Measurements from ENCODE around the gene BLM.
"Not testable (repeated sequence)": the region's sequence is repeated elsewhere in the genome, so short reads cannot be mapped to it uniquely, and the experiment has no call there.

Gene BLM

DNA sequence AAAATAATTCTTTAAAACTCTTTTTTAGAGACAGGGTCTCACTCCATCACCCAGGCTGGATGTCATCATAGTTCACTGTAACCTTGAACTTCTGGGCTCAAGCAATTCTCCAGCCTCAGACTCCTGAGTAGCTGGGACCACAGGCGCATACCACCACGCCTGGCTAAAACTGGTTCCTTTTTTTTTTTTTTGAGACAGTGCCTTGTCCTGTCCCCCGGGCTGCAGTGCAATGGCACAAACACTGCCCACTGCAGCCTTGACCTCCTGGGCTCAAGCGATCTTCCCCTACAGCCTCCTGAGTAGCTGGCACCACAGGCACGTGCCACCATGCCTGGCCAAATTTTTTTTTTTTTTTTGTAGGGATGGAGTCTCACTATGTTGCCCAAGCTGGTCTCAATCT is 127.5 kb downstream of the BLM start:
- DNase-seq: no peak

DNA sequence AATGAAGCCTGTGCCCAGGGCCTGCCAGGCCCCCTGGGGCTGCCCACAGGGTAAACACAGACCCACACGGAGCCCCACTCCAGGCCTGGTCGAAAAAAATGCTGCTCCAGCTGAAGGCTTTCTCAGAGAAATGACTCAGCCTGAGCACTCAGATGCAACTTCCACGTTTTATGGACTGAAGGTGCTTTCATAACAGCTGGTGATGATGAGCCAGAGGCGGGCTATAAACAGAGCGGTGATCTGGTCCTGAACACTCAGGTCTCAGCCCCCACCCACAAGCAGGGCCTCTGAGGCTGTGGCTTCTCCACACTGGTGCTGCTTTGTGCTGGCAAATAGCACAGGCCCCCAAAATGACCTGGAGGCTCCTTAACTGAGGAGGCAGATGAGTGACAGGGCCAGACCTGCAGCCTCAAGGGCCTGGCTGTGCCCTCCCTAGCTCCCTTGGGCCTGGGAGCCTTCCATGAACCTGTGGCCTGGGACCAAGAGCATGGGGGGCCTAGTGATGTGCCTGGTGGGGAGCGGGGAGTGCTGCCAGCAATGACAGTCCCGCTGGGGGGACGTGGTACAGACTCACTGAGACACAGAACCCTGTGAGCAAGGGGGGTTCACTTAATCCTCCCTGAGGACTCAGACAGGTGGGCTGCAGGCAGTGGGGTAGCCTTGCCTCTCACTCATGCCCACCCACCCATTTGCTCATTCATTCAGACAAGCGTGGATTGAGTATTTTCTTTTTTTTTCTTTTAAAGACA is 128.2 kb downstream of the BLM start:
- DNase-seq: no peak

DNA sequence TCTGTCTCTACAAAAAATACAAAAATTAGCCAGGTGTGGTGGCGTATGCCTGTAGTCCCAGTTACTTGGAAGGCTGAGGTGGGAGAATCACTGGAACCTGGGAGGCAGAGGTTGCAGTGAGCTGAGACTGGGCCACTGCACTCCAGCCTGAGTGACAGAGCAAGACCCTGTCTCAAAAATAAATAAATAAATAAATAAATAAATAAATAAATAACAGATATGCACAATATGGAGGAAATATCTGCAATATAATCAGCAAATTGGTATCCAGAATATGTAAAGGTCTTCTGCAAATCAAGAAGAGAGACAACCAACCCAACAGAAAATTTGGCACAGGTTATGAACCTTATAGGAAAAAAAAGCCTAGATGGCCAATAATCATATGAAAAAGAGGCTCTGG is 132.3 kb downstream of the BLM start:
- not testable (repeated sequence) for DNase-seq

DNA sequence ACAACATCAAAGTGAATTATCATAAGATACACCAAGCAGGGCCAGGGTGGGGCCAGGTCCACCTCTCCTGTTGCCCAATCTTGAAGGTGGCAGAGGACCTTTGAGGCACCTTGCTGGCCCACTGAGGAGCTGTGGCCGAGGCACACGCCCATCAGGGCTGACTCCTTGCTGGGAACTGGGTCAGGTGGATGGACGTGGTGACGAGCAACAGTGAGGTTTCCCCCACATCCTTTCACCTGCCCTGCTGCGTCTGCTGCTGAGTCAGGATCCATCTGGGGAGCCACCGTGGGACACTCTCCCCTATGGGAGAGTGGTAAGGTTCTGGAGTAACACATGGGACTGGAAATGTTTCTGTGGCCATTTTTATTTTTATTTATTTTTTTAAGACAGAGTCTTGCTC is 134.0 kb downstream of the BLM start:
- no peak for DNase-seq

DNA sequence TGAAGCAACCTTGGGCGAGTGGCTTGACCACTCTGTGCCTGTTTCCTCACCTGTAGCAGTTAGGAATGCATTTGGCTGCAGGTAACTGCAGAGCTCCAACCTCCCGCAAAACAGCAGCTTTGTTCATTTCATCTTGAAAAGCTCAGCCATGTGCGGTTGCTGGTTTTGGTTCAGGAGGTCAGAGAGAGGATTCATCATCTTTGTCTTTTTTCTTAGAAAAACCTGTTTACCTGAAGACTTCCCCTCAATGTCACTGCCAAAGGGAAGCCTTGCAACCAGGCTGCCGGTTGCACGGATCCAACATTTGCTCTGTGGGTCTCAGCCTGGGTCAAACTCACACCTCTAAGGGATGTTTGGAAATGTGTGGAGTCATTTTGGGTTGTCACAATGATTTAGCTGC is 134.8 kb downstream of the BLM start:
- no peak for DNase-seq

DNA sequence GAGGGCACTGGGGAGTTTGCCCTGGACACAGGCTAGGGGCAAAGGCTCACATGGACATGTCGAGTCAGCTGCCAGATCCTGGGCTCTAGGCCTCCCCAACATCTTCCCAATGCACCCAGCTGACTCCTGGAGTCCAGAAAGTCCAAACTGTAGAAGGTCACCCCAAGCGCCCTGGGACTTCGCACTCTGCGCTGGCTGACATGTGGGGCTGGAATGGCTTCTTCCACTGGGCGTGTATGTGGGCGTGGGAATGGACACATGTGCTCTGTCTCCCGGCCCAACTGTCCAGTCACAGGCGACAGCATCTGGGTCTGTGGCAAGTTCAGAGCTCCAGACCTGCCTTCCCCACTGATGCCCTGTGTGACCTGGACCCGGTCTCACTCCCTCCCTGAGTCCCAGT is 138.0 kb downstream of the BLM start:
- DNase-seq: no peak

DNA sequence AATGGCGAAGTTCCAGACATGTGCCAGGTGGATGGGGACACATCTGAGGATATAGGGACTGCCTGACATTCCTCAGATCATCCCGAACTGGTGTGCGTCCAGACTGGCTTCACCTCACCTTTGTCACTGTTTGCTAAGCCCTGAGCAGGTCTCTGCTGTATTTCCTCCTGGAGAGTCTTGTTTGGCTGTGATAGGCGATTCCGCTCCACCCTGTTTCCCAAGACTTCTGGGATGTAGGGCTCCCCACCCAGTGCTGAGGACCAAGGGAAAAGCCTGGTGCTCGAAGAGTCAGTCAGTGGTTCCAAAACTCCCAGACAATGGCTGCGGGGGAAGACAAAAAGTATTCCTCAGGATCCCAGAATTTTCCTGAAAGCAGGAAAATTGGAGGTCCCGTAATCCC is 140.2 kb downstream of the BLM start:
- DNase-seq: no peak

DNA sequence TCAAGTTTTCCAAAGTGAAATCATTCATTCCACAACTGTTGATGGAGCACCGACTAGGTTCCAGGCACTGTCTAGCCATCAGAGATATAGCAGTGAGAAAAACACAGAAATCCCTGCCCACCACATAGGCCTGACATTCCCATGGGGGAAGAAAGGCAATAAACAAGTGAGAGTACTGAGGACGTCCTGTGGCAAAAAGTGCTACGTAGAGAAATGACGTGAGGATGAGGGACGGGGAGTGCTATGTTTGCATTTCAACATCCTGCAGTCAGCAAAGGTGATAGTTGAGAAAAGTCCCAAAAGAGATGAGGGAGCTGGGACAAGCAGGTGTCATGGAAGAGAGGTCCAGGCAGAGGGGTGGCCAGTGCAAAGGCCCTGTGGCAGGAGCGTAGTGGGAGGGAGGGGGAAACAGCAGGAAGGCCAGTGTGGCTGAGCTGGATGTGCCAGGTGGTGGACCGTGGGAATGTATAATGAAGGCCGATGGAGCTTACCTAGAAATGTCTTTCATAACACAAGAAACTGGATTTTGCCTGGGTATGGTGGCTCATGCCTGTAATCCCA is 140.8 kb downstream of the BLM start:
- DNase-seq: no peak

DNA sequence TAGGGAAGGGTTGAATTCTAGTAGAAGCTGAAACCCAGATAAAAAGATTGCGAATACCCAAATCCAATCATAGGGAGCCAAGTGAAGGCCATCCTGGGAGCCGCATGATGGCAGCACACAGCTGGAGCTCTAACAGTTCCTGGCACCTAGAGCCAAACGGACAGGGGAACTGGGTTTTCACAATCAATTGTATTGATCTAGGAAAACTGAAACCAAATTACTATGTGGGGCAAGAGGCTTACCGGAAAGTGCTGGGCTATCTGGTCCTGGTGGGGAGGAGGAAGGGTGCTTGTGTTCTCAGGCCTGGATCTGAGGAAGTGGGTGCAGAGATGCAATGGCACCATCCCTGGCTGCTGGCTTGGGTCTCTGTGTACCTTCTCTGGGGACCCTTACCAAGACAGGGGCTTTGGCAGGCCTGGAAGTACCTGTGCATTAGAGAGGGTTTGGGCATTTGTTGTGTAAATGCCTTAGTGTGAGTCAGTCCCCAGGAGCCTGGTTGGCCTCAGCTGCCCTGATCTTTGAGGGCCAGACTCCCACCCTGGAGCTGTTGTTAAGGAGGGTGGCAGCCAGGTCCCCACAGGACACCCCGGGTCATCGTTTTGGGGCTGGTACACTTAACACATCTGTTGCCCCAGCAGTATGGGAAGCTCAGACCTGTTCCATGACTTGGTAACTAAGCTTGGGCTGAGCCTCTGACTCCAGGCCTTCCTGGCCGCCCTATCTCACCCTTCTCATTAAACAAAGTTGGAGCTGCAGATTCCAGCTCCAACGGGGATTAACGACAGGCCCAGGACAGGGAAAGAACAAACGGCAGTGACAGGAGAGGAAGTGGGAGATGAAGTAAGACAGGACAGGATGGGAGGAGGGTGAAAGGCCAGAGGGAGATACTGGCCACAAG is 142.3 kb downstream of the BLM start:
- DNase-seq: no peak

DNA sequence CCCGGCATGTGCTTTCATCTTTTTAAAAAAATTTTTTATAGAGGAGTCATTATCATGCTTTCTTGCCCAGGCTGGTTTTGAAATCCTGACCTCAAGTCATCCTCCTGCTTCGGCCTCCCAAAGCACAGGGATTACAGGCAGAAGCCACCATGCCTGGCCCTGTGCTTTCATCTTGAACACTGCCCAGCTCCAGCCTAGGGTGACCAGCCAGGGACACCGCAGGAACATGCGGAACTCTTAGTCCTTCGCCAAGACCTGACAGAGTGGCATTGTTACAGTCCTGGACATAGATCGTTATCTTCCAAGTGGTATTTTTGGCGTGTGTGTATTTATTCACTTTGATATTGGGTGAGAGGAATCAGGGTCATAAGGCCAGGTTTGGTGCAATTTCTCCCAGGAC is 143.3 kb downstream of the BLM start:
- DNase-seq: no peak

DNA sequence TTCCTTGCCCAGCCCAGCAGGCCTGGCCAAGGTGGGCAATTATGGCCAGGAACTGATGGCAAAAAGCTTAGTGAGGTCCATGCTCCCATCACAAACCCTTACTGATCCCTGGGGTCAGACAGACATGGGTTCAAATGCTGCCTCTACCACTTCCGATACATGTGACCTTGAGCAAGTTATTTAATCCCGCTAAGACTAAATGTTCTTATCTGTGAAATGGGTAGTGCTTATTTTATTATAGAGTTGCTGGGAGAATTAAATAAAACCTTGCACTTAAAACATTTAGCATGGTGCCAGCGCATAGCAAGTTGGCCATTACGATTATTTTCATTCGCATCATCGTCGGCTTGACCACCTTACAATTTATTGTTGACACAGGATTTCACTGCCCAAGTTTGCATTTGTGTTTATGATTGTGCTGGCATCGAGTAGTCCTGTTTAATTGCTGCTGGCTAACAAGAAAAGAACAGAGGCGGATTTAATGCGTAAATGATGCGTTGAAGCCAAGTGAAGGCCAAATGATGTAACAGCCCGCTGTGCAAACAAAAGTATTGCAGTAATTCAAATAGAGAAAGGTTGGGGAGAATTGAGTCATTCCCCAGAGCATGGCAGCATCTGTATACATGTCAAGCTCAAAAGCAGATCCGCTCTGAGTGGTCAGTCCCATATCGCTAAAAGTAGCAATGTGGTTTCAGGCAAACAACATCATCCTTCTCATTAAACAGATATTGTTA is 144.0 kb downstream of the BLM start:
- DNase-seq: no peak

DNA sequence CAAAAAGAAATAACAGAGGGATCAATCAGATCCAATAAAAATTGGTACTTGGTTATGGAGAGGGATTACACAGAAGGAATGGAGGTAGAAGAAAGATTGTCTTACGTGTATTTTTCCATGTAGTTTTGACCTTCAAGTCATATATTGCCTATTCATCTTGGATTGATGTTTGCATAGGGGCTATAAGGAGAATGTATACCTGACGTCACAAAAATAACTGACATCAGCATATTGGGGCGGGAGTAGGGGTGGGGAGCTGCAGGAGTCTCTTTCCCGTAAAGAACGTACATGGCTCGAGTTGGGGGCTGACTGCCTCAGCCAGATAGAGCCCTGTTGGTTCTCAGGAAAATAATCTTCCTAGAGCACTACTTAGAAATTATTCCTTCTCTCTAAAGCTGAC is 145.3 kb downstream of the BLM start:
- DNase-seq: no peak

DNA sequence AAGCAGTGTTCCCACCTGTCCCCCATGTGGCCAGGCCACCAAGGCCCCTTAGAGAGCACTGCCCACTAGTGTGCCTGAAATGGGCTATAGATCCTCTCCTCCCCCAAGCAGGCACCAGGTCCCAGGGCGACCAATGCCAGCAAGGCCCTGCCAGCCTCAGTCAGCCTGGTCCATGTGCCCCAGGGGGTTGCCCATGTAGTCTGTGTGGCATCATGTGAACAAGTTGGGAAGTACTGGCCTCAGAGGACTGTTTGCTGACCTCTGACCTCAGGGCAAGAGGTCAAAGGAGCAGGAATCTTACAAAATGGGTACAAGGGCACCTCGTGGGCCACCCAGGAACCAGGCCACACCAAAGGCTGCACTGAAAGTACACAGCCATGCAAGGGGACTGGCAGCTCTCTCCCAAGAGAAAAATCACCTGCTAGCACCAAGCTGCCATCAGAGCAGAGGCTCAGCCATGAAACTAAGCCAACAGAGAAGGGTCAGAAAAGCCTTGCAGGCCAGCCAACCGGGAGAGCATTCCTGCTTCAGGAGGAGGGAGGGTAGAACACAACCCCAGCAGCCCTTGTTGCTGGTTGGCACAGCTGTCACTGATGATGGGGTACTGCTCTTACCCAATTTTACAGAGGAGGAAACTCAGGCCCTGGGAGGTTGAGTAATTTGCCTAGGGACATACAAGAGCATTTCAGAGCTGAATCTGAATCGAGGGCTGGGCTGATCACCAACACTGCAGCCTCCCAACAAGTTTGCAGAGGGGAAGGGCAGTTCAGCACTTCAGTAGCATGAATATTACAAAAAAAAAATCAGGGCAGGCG is 146.0 kb downstream of the BLM start:
- DNase-seq: no peak

DNA sequence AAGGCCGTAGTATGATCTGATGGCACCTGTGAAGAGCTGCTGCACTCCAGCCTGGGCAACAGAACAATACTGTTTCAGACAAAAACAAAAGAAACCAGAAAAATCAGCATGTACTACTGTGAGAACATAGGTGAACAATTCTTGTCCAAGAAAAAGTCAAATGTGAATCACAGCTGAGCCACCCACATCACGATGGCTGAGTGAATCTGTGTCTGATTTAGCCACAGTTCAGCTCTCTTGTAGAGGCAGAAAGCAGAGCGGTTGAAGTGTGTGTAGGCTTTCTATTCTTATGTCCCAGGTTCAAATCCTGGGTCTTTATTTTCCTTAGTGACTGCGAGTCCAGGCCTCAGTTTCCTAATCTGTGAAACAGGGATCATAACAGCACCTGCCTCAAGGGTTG is 146.8 kb downstream of the BLM start:
- no peak for DNase-seq

DNA sequence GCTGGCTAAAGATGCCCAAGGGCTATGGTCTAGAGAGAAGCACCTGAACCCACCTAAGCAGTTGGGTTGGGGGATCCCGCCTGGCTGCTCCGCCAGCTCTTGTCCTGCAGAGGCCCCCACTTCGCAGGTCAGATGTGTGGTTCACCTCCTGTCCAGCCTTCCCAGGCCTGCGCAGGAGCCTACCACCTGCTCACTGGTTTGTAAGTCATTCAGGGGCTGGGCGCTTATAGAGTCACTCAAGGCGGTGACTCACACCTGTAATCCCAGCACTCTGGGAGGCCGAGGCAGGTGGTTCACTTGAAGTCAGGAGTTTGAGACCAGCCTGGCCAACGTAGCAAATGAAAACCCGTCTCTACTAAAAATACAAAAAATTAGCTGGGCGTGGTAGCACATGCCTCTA is 147.4 kb downstream of the BLM start:
- DNase-seq: no peak

DNA sequence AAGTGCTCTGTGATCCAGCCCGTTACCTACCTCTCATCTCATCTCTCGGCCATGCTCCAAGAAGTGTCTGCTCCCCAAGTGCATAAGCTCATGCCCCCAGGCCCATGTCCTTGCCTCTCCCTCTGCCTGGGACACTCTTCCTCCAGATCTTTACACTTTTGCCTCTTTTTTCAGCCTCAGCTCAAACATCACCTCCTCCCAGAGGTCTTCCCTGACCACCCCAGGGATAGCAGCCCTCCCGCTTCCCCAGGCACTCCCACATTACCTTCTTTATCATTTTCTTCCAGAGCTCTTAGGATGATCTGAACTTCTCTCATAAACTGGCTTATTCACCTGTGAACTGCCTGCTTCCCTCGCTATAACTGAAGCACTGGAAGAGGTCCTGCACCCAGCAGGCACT is 148.6 kb downstream of the BLM start:
- DNase-seq: no peak
